Activated CD8-positive, alpha-beta memory T cell treated with anti-CD3 and anti-CD28 coated beads, Interleukin-2, amount 10 ng/mL, durations not matched to agents 7 days and 5 days (primary cell): ENCODE measurements around the gene ADGRL1. TPM values are rescaled to one million over a fixed set of nuclear protein-coding genes. Genes with fewer than 3 reads are reported as not detected.
A peak's percentile ranks its signal among the peaks of the same experiment; 100 is the strongest.

ENCODE experiments used
- ATAC-seq: fragments of 150-1000 bp; cut with Tn5 transposase; one replicate; pipeline ENCODE4 v1.10.0; 2021; ENCODE audit warnings: moderate library complexity
- CTCF ChIA-PET: fragments of 350-600 bp; sonication (Branson Sonifier 250); formaldehyde crosslinking; loops from one replicate; lab custom pipeline; 2021; ENCODE audit warnings: antibody characterized with exemption; lab: Charles Lee
- DNase-seq: peaks from one replicate; pipeline ENCODE4 v3.0.0-alpha.2; 2020
- H3K27ac Mint-ChIP-seq: one replicate; pipeline ENCODE4 v1.8.0; 2021; ENCODE audit warnings: mild to moderate bottlenecking, mixed read lengths
- H3K27me3 Mint-ChIP-seq: one replicate; pipeline ENCODE4 v1.8.0; 2021; ENCODE audit warnings: mixed read lengths
- H3K36me3 Mint-ChIP-seq: one replicate; pipeline ENCODE4 v1.8.0; 2021; ENCODE audit warnings: mild to moderate bottlenecking, mixed read lengths
- H3K4me1 Mint-ChIP-seq: one replicate; pipeline ENCODE4 v1.8.0; 2021; ENCODE audit warnings: mixed read lengths
- H3K4me3 Mint-ChIP-seq: one replicate; pipeline ENCODE4 v1.8.0; 2021; ENCODE audit warnings: mild to moderate bottlenecking, moderate library complexity, mixed read lengths
- H3K9me3 Mint-ChIP-seq: one replicate; pipeline ENCODE4 v1.8.0; 2022; ENCODE audit warnings: low read depth, mixed read lengths
- total RNA-seq, 2 experiments: library from RNA; stranded (reverse); gene quantifications; one replicate each; pipeline ENCODE4 v1.2.3, GENCODE V29; 2021

Gene ADGRL1
- total RNA-seq, 2 experiments from 2014 or later = 3.7 to 4.3 TPM

DNA sequence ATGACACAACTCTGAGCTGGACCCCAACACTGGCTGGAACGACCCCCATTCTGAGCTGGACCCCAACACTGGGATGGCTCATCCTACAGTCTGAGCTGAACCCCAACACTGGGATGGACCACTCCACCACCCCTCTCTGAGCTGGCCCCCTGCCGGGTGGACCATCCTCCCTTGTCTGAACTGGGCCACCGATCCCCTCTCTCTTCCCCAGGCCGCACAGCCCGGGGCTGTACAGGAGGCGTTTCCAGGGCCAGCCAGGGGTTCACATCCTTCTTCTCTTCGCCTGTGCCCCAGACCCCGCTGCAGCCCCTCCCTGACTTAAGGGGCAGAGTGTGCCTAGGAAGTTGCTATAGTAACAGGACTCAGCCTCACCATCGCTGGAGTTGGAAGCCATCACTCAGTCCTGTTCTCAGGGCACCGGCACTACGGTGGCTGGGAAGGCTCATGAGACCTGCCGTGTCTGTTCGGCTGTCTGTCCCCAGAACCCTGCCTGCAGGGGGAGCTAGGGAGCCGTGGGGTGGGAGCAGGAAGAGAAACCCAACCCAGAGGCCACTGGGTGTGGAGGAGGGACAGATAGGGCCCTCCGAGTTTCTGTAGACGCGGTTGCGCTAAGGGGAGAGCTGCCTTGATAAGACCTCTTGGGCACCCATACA, 92.1 kb downstream of the ADGRL1 start:
- no peak overlapping the region for H3K4me3 Mint-ChIP-seq
- no peak overlapping the region for H3K27ac Mint-ChIP-seq
- ATAC-seq (no peak), DNase-seq (peak; percentile 69)
- H3K27me3 Mint-ChIP-seq = no peaks in the 10 kb centered on the region
- H3K4me1 Mint-ChIP-seq = peaks cover 44% of the 10 kb centered on the region
- CTCF ChIA-PET = interaction anchor here (0.8 to 6.3 kb wide), 20 partner anchors 9 to 247 kb away, joined by 3 to 59 read pairs (median 5); partner anchors contain the start of genes ASF1B and IL27RA
- no peaks in the 10 kb centered on the region for H3K9me3 Mint-ChIP-seq
- H3K36me3 Mint-ChIP-seq = no peaks in the 10 kb centered on the region

DNA sequence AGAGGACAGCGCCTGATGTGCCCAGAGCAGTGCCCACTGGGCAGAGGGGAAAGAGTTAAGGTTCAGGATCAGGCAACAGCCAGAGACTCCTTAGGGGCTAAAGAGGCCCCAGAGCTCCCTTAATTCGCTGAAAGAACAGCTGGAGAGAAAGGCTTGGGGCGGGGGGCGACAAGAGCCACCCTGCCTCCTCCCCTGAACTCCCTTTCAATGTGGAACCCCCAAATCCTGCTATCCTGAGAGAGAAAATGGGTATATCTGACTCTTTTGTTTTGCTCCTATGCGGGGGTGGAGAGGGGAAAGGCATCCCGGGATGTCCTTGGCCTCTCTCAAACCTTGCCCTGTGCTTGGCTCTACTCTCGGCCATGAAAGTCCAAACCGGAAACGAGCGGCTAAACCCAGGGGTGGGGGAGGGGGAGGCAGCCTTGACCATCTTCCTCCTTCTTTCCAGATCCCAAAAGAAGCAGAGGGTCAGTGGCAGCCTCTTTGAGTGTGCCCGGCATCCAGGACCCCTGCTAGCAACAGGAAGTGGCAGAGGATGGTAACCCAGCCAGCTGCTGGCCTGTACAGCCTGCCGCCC, 93.1 kb downstream of the ADGRL1 start:
- DNase-seq (no peak), ATAC-seq (no peak)
- Mint-ChIP-seq H3K9me3 (no peaks in the 10 kb centered on the region), H3K27me3 (no peaks in the 10 kb centered on the region), H3K36me3 (no peaks in the 10 kb centered on the region), H3K4me3 (no peak overlapping the region), H3K27ac (no peak overlapping the region), H3K4me1 (peaks cover 38% of the 10 kb centered on the region)
- CTCF ChIA-PET = interaction anchor here (0.7 to 6.3 kb wide), 7 partner anchors 8 to 232 kb away, joined by 3 to 59 read pairs (median 8); partner anchors contain the start of gene ASF1B

DNA sequence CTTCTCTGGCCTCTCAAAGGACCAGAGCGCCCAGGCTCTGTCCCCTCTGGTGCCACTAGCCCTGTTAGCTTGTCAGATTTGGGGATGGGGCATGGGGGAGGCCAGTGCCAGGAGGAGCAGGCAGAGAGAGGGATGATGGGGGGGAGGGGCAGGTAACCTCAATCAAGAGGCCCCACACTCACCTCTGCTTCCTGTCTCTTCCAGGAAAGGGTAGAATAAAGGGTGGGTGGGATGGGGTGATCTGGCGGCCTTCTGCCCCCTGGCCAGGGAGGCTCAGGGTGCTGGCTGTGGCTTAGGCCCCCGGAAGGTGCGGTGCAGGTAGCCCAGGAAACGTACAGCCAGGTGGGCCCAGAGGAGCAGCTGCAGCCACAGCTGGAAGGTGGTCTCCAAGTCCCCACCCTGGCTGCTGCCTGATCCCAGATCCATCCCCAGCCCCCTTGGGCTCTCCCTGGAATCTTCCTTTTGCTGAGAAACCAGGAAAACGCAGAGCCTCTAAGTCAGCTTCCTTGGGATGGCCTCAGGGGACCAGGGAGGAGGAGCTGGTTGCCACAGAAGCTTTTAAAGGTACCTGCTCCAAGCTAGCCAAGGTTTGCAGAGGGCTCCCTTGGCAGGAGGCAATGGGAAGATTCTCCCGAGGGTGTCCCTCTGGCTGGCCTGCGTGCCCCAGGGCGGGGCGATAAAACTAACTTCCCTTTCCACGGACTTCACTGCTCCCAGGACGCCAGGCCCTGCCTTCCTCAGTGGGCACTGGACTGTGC, 93.7 kb downstream of the ADGRL1 start:
- CTCF ChIA-PET = interaction anchor here (0.7 to 6.3 kb wide), 2 partner anchors 23 to 52 kb away, joined by 3 to 59 read pairs; partner anchors contain the start of gene ASF1B
- no peak for DNase-seq
- ATAC-seq = no peak
- Mint-ChIP-seq H3K36me3 (no peaks in the 10 kb centered on the region), H3K27me3 (no peaks in the 10 kb centered on the region), H3K9me3 (no peaks in the 10 kb centered on the region), H3K4me1 (peaks cover 37% of the 10 kb centered on the region), H3K4me3 (no peak overlapping the region), H3K27ac (no peak overlapping the region)

DNA sequence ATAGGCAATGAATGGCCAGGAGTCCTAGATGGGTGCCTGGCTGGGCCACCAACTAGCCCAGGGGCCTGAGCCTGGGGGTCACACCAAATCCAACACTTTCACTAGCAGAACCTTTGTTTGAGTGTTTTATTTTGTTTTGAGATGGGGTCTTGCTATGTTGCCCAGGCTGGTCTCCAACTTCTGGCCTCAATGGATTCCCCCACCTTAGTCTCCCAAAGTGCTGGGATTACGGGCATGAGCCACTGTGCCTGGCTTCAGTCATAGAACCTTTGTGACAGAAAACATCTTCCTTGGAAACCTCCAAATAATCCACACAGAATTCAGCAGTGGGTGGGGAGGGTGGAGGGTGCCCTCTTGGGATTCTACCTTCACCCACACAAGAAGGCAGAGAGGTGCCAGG, 94.5 kb downstream of the ADGRL1 start:
- no peak overlapping the region for H3K27ac Mint-ChIP-seq
- no peak overlapping the region for H3K4me3 Mint-ChIP-seq
- CTCF ChIA-PET = no interaction called here
- H3K36me3 Mint-ChIP-seq = no peaks in the 10 kb centered on the region
- no peaks in the 10 kb centered on the region for H3K27me3 Mint-ChIP-seq
- DNase-seq = no peak
- no peak for ATAC-seq
- H3K9me3 Mint-ChIP-seq = no peaks in the 10 kb centered on the region
- peaks cover 32% of the 10 kb centered on the region for H3K4me1 Mint-ChIP-seq

DNA sequence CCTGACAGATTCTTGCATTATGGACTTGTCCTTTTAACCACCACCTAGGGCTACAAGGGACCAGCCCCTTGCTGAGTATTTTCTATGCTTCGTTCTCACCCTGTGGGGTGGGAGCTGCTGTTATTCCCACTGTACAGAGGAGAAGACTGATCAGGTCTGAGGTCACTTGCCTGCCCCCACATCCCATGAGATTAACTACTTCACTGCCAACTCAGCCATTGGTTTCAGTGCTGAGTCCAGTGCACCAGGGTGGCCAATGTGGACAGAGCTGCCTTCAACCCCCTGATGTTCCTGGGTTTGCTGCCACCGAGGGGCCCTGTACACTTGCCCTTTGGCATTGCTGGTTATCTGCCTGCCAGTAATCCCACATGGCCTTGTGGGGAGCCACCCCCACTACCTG, 95.3 kb downstream of the ADGRL1 start:
- no peak overlapping the region for H3K4me3 Mint-ChIP-seq
- H3K4me1 Mint-ChIP-seq = peaks cover 24% of the 10 kb centered on the region
- H3K36me3 Mint-ChIP-seq = no peaks in the 10 kb centered on the region
- no peak overlapping the region for H3K27ac Mint-ChIP-seq
- DNase-seq (no peak), ATAC-seq (no peak)
- no peaks in the 10 kb centered on the region for H3K9me3 Mint-ChIP-seq
- H3K27me3 Mint-ChIP-seq = no peaks in the 10 kb centered on the region
- CTCF ChIA-PET = interaction anchor here (0.7 to 0.8 kb wide), 2 partner anchors 12 to 229 kb away, joined by 3 to 4 read pairs; no protein-coding TSS in a partner anchor

DNA sequence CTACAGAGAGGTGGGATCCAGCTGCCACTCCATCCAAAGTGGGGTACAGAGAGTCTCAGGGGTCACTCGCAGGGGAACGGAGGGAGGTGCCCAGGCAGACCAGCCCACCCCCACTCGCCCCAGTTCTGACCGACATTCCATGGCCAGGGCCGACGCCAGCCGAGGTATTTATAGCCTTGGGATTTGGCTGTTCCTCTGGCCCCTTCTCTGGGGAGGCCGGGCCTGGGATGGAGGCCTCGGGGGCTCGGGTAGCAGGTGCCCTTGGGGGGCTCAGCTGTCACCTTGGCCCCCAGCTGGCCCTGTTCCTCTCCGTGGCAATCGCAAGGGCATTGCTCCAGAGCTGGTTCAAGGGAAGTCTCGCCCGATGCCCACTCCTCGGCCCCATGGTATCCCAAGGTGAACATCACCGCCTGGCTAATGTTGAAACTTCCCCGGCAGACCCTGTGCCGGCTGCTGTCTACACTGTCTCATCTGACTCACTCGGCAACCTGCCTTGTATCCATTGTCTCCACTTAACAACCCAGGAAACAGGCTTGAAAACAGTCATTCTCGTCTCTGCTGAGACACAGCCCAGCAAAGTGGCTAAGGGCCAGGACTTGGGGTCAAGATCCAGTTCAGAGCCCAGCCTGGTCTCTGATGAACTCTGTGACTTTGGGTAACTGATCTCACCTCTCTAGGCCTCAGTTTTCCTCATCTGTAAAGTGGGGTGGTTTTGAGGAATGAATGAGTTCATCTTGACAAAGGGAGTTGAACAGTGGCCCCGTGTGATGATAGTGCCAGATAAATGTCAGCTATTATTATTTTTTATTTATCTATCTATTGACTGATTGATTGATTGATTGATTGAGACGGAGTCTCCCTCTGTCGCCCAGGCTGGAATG, 98.1 kb downstream of the ADGRL1 start:
- no peaks in the 10 kb centered on the region for H3K36me3 Mint-ChIP-seq
- H3K27me3 Mint-ChIP-seq = no peaks in the 10 kb centered on the region
- CTCF ChIA-PET = interaction anchor here (1.0 kb wide), 1 partner anchor 29 kb away, joined by 5 read pairs; no protein-coding TSS in a partner anchor
- no peak overlapping the region for H3K4me3 Mint-ChIP-seq
- H3K4me1 Mint-ChIP-seq = peaks cover 5% of the 10 kb centered on the region
- no peaks in the 10 kb centered on the region for H3K9me3 Mint-ChIP-seq
- no peak overlapping the region for H3K27ac Mint-ChIP-seq
- ATAC-seq (no peak), DNase-seq (no peak)

DNA sequence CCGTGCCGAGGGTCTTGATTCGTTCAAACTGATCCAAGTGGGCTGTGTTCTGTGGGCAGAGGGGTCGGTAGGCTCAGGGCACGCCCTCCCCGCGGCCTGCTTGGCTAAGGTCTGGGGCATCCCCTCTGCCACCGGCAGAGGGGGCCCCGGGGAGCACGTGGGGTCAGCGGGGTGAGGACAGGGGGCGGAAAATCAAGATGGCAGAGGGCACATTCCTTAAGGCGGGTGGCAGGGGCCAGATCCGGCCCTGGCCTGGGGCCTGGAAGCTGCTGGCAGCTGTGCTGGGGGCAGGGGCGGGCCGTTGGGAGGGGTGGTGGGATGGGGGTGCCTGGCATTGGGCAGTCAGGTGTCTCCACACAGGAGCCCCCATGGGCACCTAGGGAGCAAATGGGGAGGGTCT, 99.1 kb downstream of the ADGRL1 start:
- DNase-seq (no peak), ATAC-seq (no peak)
- Mint-ChIP-seq H3K9me3 (no peaks in the 10 kb centered on the region), H3K36me3 (no peaks in the 10 kb centered on the region), H3K4me3 (no peak overlapping the region), H3K27ac (no peak overlapping the region), H3K27me3 (no peaks in the 10 kb centered on the region), H3K4me1 (peaks cover 2% of the 10 kb centered on the region)
- CTCF ChIA-PET = interaction anchor here (4.4 kb wide), 1 partner anchor 7 kb away, joined by 16 read pairs; no protein-coding TSS in a partner anchor

DNA sequence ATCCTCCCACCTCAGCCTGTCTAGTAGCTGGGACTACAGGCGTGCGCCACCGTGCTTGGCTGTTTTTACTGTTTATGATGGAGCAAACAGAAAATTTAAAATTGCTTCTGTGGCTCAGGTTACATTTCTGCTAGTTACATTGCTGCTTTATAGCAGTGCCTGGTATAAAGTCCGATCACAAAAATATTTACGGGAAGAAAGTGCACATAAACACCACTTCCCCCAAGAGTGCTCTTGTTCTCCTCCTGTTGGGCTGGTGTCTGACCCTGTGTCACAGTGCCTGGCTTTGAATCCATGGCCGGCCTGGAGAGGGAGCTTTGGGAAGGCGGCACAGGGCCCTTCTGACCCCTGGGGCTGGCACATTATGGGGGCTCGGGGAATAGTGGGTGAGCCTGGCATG, 100.3 kb downstream of the ADGRL1 start:
- Mint-ChIP-seq H3K27me3 (no peaks in the 10 kb centered on the region), H3K36me3 (peaks cover 1% of the 10 kb centered on the region), H3K9me3 (no peaks in the 10 kb centered on the region), H3K27ac (no peak overlapping the region), H3K4me1 (no peaks in the 10 kb centered on the region), H3K4me3 (no peak overlapping the region)
- CTCF ChIA-PET = interaction anchor here (4.4 kb wide), 1 partner anchor 9 kb away, joined by 16 read pairs; no protein-coding TSS in a partner anchor
- DNase-seq (no peak), ATAC-seq (no peak)

DNA sequence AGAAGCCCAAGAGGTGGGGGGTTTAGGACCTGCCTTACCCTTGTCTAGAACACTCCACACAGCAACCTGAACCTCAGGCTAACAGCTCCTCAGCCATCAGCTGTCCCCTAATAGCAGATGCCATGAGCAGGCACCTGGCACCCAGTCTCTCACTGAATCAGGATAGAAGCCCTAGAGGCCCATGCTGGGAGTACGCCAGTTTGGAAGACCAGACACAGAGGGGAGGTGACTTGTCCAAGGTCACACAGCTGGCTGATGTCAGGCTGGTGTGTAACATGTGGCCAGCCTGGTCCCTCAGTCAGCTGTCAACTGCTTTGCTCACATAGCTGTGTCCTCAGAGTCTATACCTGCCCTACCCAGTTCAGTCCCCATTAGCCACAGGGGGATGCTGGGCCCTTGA, 102.7 kb downstream of the ADGRL1 start:
- H3K4me1 Mint-ChIP-seq = no peaks in the 10 kb centered on the region
- peaks cover 2% of the 10 kb centered on the region for H3K36me3 Mint-ChIP-seq
- CTCF ChIA-PET = interaction anchor here (4.4 kb wide), 1 partner anchor 11 kb away, joined by 16 read pairs; no protein-coding TSS in a partner anchor
- no peaks in the 10 kb centered on the region for H3K9me3 Mint-ChIP-seq
- H3K27me3 Mint-ChIP-seq = no peaks in the 10 kb centered on the region
- ATAC-seq (peak; percentile 27), DNase-seq (no peak)
- H3K4me3 Mint-ChIP-seq = no peak overlapping the region
- H3K27ac Mint-ChIP-seq = no peak overlapping the region

DNA sequence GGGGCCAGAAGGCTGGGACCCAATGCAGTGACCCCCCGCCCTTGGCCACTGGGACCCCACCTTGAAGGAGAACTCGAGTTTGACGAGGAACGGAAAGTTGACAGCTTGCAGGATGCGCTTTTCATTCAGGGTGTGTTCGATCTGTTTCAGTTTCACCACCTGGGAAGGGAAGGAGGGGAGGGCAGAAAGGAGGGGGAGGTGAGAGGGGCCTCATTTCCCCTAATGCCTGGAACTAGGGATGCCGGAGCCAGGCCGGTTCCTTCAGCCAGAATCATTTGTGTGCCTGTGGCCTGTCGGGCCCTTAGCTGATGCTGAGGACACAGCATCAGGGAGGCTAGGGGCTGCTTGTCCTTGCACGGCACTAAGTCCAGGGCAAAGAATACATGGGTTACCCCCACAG, 103.2 kb downstream of the ADGRL1 start:
- no peaks in the 10 kb centered on the region for H3K4me1 Mint-ChIP-seq
- no peaks in the 10 kb centered on the region for H3K9me3 Mint-ChIP-seq
- peaks cover 2% of the 10 kb centered on the region for H3K36me3 Mint-ChIP-seq
- CTCF ChIA-PET = interaction anchor here (4.4 kb wide), 1 partner anchor 12 kb away, joined by 16 read pairs; no protein-coding TSS in a partner anchor
- no peak overlapping the region for H3K4me3 Mint-ChIP-seq
- no peak overlapping the region for H3K27ac Mint-ChIP-seq
- ATAC-seq (no peak), DNase-seq (no peak)
- no peaks in the 10 kb centered on the region for H3K27me3 Mint-ChIP-seq

DNA sequence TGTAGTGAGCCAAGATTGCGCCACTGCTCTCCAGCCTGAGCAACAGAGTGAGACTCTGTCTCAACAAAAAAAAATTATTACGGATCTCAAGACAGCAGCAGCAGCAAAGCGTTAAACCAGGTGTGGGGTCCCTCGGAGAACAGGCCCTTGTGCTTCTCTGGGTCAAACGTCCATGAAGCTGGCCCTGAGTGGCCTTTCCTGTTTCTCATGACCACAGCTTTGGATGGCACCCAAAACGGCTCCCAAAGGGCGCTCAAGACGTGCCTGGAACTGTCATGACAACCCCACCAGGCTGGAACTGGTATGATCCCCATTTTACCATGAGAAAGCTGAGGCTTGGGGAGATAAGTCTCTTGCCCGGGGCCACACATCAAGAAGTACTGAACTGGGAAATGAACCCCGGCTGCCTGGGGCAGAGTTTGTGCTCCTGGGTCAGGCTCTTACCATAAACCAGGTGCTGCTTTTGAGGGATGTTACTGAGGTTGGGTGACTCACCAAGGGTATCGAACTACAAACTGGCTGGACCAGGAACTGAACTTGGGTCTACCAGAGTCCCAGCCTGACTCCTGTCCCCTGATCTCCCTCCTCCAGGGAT, 103.8 kb downstream of the ADGRL1 start:
- peaks cover 2% of the 10 kb centered on the region for H3K36me3 Mint-ChIP-seq
- CTCF ChIA-PET = interaction anchor here (1.5 to 4.4 kb wide), 2 partner anchors 12 to 13 kb away, joined by 4 to 16 read pairs; no protein-coding TSS in a partner anchor
- no peaks in the 10 kb centered on the region for H3K27me3 Mint-ChIP-seq
- H3K4me3 Mint-ChIP-seq = no peak overlapping the region
- no peak for ATAC-seq
- DNase-seq = no peak
- no peaks in the 10 kb centered on the region for H3K4me1 Mint-ChIP-seq
- H3K9me3 Mint-ChIP-seq = no peaks in the 10 kb centered on the region
- H3K27ac Mint-ChIP-seq = no peak overlapping the region

DNA sequence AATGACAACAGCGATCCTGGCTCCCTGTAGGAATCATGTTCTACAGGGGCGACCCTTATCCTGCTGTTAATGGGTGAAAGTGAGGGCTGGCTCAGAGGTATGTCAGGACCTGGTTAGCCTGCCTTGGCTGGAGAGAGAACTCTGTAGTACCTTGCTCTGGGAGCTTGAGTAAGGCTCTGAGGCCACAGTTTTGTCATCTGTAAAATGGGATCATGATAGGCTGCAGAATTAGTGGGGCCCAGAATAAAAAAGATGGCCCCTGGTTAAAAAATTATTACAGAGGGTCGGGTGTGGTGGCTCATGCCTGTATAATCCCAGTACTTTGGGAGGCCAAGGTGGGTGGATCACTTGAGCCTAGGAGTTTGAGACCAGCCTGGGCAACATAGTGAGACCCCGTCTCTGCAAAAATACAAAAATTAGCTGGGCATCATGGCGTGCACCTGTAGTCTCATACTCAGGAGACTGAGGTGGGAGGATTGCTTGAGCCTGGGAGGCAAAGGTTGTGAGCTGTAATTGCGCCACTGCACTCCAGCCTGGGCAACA, 104.9 kb downstream of the ADGRL1 start:
- CTCF ChIA-PET = interaction anchor here (1.5 kb wide), 1 partner anchor 14 kb away, joined by 4 read pairs; no protein-coding TSS in a partner anchor
- H3K9me3 Mint-ChIP-seq = no peaks in the 10 kb centered on the region
- peaks cover 2% of the 10 kb centered on the region for H3K36me3 Mint-ChIP-seq
- DNase-seq (no peak), ATAC-seq (no peak)
- no peaks in the 10 kb centered on the region for H3K4me1 Mint-ChIP-seq
- no peak overlapping the region for H3K4me3 Mint-ChIP-seq
- H3K27me3 Mint-ChIP-seq = no peaks in the 10 kb centered on the region
- no peak overlapping the region for H3K27ac Mint-ChIP-seq
